Immature natural killer cell (primary cell): ENCODE measurements around the gene UCP3. TPM values are rescaled to one million over a fixed set of nuclear protein-coding genes. Genes with fewer than 3 reads are reported as not detected.

ENCODE experiments used
- DNase-seq, 3 donors: peaks; one replicate each; pipeline ENCODE4 v3.0.0; 2022; ENCODE audit warnings: mixed read lengths in 1 of 3
- H3K27ac Mint-ChIP-seq, 6 donors: one replicate each; pipeline ENCODE4 v1.8.0; 2020; ENCODE audit warnings: mixed read lengths in 6 of 6, mild to moderate bottlenecking in 5 of 6, inconsistent platforms in 4 of 6, moderate library complexity in 3 of 6
- H3K27me3 Mint-ChIP-seq, 3 donors: one replicate each; pipeline ENCODE4 v1.8.0; 2020 to 2021; ENCODE audit warnings: low read depth in 3 of 3, mild to moderate bottlenecking in 3 of 3, mixed read lengths in 3 of 3, moderate library complexity in 3 of 3, inconsistent platforms in 1 of 3
- H3K36me3 Mint-ChIP-seq, 3 donors: one replicate each; pipeline ENCODE4 v1.8.0; 2020; ENCODE audit warnings: mixed read lengths in 3 of 3, inconsistent platforms in 2 of 3, mild to moderate bottlenecking in 2 of 3
- H3K4me1 Mint-ChIP-seq, 2 donors: one replicate each; pipeline ENCODE4 v1.8.0; 2020; ENCODE audit warnings: inconsistent platforms in 2 of 2, mild to moderate bottlenecking in 2 of 2, mixed read lengths in 2 of 2, moderate library complexity in 1 of 2
- H3K4me3 Mint-ChIP-seq, 5 donors: one replicate each; pipeline ENCODE4 v1.8.0; 2020; ENCODE audit warnings: mild to moderate bottlenecking in 5 of 5, mixed read lengths in 5 of 5, inconsistent platforms in 3 of 5, moderate library complexity in 3 of 5
- H3K9me3 Mint-ChIP-seq, 6 donors: one replicate each; pipeline ENCODE4 v1.8.0; 2020; ENCODE audit warnings: mild to moderate bottlenecking in 6 of 6, mixed read lengths in 6 of 6, inconsistent platforms in 4 of 6, moderate library complexity in 3 of 6
- polyA plus RNA-seq, 3 donors: library from polyadenylated mRNA; unstranded; fragments of 300-500 nt; fragmentation: Illumina TruSeq; gene quantifications; one replicate each; pipeline ENCODE4 v1.2.3, GENCODE V29; 2021

Gene UCP3
- polyA plus RNA-seq, 3 donors from 2014 or later, result 0.41 to 1.3 (median 0.52) TPM

DNA sequence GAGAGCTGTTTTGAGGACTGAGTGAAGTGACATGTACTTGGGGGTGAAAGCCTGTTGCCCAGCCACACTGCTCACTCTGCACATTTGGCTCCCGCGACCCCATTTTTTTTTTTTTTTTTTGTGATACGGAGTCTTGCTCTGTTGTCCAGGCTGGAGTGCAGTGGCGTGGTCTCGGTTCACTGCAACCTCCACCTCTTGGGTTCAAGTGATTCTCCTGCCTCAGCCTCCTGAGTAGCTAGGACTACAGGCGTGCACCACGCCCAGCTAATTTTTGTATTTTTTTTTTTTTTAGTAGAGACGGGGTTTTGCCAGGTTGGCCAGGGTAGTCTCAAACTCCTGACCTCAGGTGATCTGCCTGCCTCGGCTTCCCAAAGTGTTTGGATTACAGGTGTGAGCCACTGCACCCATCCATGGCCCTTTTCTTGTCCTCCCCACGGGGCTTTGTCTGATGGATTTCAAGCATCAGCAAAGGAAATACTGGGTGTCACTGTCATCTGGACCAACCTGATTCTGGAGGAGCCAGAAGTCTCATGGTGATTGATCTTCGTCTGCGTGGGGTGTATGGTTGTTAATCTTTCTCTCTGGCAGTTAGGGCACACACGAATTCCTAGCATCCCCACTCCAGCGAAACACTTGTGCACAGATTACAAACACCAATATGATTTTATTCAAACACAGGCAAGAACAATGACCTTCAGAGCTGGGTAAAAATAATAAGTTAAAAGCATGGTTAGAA is 3.4 kb upstream of the UCP3 start:
- Mint-ChIP-seq H3K36me3 (peaks cover 16 to 46% (median 23%) of the 10 kb centered on the region in 3 donors), H3K27me3 (peaks cover 0 to 2% (median 0%) of the 10 kb centered on the region in 3 donors), H3K9me3 (no peaks in the 10 kb centered on the region), H3K27ac (peak overlapping the region in 5 of 6 donors; percentile 53 to 91 (median 81)), H3K4me1 (peaks cover 50 to 54% of the 10 kb centered on the region in 2 donors), H3K4me3 (peak overlapping the region in 3 of 5 donors; percentile 7 to 56 (median 18))
- no peak for DNase-seq

GRCh38 chr11:74011360-74012073 is 2.6 kb upstream of the UCP3 start:
- Mint-ChIP-seq H3K4me3 (peak overlapping the region in 3 of 5 donors; percentile 18 to 56 (median 25)), H3K27me3 (peaks cover 0 to 2% (median 0%) of the 10 kb centered on the region in 3 donors), H3K36me3 (peaks cover 8 to 39% (median 16%) of the 10 kb centered on the region in 3 donors), H3K27ac (peak overlapping the region; percentile 29 to 91 (median 70)), H3K4me1 (peaks cover 54 to 56% of the 10 kb centered on the region in 2 donors), H3K9me3 (no peaks in the 10 kb centered on the region)
- no peak for DNase-seq

GRCh38 chr11:74010306-74011300 is 1.7 kb upstream of the UCP3 start:
- Mint-ChIP-seq H3K4me1 (peaks cover 61 to 65% of the 10 kb centered on the region in 2 donors), H3K27me3 (peaks cover 0 to under 1% (median 0%) of the 10 kb centered on the region in 3 donors), H3K9me3 (no peaks in the 10 kb centered on the region), H3K27ac (peak overlapping the region; percentile 53 to 91 (median 76)), H3K4me3 (peak overlapping the region in 4 of 5 donors; percentile 22 to 61 (median 32)), H3K36me3 (peaks cover 4 to 30% (median 9%) of the 10 kb centered on the region in 3 donors)
- no peak for DNase-seq

DNA sequence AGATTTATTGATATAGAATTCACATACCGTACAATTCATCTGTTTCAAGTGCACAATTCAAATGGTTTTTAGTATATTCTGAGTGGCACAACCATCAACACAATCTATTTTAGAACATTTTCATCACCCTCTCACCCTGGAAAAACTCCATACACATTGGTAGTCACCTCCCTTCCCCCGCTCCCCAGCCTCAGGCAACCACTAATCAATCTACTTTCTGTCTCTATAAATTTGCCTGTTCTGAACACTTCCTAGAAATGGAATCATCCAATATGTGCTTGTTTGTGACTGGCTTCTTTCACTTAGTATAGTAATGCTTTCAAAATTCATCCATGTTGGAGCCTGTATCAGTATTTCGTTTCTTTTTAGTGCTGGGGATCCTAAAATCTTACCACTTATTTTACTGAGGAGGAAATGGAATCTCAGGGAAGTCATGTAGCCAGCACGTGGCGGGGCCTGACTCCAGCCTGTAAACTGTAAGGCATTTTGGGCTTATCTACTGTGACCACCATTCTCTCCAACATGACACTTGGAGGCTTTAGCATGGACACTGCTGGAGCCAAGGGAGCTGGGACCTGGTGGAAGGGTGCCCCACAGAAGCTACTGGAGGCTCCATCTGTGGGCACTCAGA is 905 bp upstream of the UCP3 start:
- H3K4me3 Mint-ChIP-seq, result no peak overlapping the region
- DNase-seq, result no peak
- H3K4me1 Mint-ChIP-seq, result peaks cover 66 to 73% of the 10 kb centered on the region in 2 donors
- H3K27ac Mint-ChIP-seq, result peak overlapping the region in 5 of 6 donors; percentile 24 to 80 (median 46)
- no peaks in the 10 kb centered on the region for H3K9me3 Mint-ChIP-seq
- H3K36me3 Mint-ChIP-seq, result peaks cover 4 to 24% (median 12%) of the 10 kb centered on the region in 3 donors
- H3K27me3 Mint-ChIP-seq, result peaks cover 0 to 4% (median 0%) of the 10 kb centered on the region in 3 donors

DNA sequence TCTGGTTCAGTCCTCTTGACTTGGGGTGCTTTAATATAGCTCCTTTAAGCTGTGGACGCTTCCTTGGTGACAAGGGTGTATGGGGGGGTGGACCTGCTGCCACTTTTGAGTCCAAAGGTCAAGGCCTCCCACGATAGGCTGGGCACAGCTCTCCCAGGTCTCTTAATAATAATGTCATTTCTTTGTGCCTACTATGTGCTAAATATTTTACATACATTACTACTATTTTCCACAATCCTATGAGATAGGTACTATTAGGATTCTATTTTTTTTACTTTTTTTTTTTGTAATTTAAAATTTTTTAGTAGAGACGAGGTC is 304 bp upstream of the UCP3 start:
- H3K4me1 Mint-ChIP-seq, result peaks cover 72 to 79% of the 10 kb centered on the region in 2 donors
- H3K9me3 Mint-ChIP-seq, result no peaks in the 10 kb centered on the region
- H3K36me3 Mint-ChIP-seq, result peaks cover 4 to 20% (median 12%) of the 10 kb centered on the region in 3 donors
- peaks cover 0 to 4% (median 2%) of the 10 kb centered on the region in 3 donors for H3K27me3 Mint-ChIP-seq
- no peak for DNase-seq
- peak overlapping the region in 1 of 5 donors; percentile 14 for H3K4me3 Mint-ChIP-seq
- peak overlapping the region in 5 of 6 donors; percentile 45 to 86 (median 76) for H3K27ac Mint-ChIP-seq

DNA sequence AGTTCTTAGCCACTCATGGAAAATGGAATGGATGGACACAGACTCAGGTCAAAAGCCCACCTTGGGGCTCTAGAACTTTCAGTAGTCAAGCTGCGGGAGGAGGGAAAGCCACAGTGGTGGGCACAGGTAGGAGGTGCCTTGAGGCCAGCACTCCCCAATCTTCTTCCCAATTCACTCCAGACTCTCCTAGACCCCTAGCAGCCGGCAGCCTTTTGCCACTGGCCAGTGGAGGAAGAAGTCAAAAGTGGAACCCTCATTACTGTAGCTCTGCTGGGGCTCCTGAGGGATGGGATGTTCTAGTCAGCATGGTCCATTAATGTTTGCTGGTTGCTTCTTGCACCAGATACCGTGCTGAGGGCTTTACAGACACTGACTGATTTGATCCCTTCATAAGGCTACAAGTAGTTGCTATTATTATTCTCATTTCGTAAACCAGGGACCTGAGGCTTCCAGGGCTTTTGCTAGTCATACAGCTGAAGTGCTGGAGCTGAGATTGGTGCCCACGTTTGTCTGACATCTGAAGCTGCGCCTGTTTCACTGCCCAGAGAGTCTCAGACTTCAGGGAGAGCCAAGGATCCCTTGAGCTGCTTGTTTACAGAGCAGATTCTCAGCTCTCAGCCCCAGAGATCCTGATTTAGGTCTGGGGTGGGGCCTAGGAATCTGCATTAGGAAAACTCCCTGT is 1.1 kb downstream of the UCP3 start:
- H3K36me3 Mint-ChIP-seq, result peaks cover 4 to 20% (median 18%) of the 10 kb centered on the region in 3 donors
- H3K27me3 Mint-ChIP-seq, result peaks cover 0 to 4% (median 2%) of the 10 kb centered on the region in 3 donors
- peak overlapping the region in 1 of 5 donors; percentile 53 for H3K4me3 Mint-ChIP-seq
- peak overlapping the region; percentile 37 to 93 (median 76) for H3K27ac Mint-ChIP-seq
- H3K4me1 Mint-ChIP-seq, result peaks cover 85 to 92% of the 10 kb centered on the region in 2 donors
- H3K9me3 Mint-ChIP-seq, result no peaks in the 10 kb centered on the region
- no peak for DNase-seq

GRCh38 chr11:74006743-74007304 is 2.1 kb downstream of the UCP3 start:
- Mint-ChIP-seq H3K4me1 (peaks cover 93 to 94% of the 10 kb centered on the region in 2 donors), H3K36me3 (peaks cover 0 to 21% (median 19%) of the 10 kb centered on the region in 3 donors), H3K4me3 (peak overlapping the region in 1 of 5 donors; percentile 31), H3K27me3 (peaks cover 0 to 5% (median 4%) of the 10 kb centered on the region in 3 donors), H3K9me3 (no peaks in the 10 kb centered on the region), H3K27ac (peak overlapping the region; percentile 51 to 96 (median 82))
- DNase-seq, result no peak

GRCh38 chr11:74005721-74006517 is 3.0 kb downstream of the UCP3 start:
- Mint-ChIP-seq H3K27me3 (peaks cover 0 to 7% (median 5%) of the 10 kb centered on the region in 3 donors), H3K4me1 (peaks cover 93 to 94% of the 10 kb centered on the region in 2 donors), H3K36me3 (peaks cover 4 to 28% (median 21%) of the 10 kb centered on the region in 3 donors), H3K9me3 (no peaks in the 10 kb centered on the region), H3K27ac (peak overlapping the region; percentile 93 to 98 (median 96)), H3K4me3 (peak overlapping the region; percentile 76 to 92 (median 83))
- no peak for DNase-seq

GRCh38 chr11:74004759-74005615 is 3.9 kb downstream of the UCP3 start:
- peaks cover 0 to 7% (median 5%) of the 10 kb centered on the region in 3 donors for H3K27me3 Mint-ChIP-seq
- no peaks in the 10 kb centered on the region for H3K9me3 Mint-ChIP-seq
- DNase-seq, result peak; percentile 80 to 85 (median 84)
- peaks cover 4 to 26% (median 24%) of the 10 kb centered on the region in 3 donors for H3K36me3 Mint-ChIP-seq
- H3K27ac Mint-ChIP-seq, result peak overlapping the region; percentile 93 to 98 (median 96)
- peaks cover 90 to 94% of the 10 kb centered on the region in 2 donors for H3K4me1 Mint-ChIP-seq
- H3K4me3 Mint-ChIP-seq, result peak overlapping the region; percentile 76 to 92 (median 83)

- Mint-ChIP-seq H3K4me3 (peak overlapping the region; percentile 30 to 92 (median 54)), H3K36me3 (peaks cover 4 to 30% (median 25%) of the 10 kb centered on the region in 3 donors), H3K27me3 (peaks cover 0 to 9% (median 5%) of the 10 kb centered on the region in 3 donors), H3K27ac (peak overlapping the region; percentile 93 to 98 (median 96)), H3K9me3 (no peaks in the 10 kb centered on the region), H3K4me1 (peaks cover 93 to 95% of the 10 kb centered on the region in 2 donors)
- no peak for DNase-seq
These were observed 4.7 kb downstream of the UCP3 start for GRCh38 chr11:74004046-74004695.
